HepG2 (cell line): ENCODE data around the gene TNFAIP1. TPM values are rescaled to one million over a fixed set of nuclear protein-coding genes. Genes with fewer than 3 reads are reported as not detected.

Experiments used
- ARNT2 ChIP-seq: sonication (generic); formaldehyde crosslinking; IDR thresholded peaks from 2 replicates; pipeline ENCODE4 v1.8.0; 2022; ENCODE audit warnings: mild to moderate bottlenecking, low read depth, missing genetic modification reagents, moderate library complexity
- CSRNP1 ChIP-seq: sonication (generic); formaldehyde crosslinking; IDR thresholded peaks from 2 replicates; pipeline ENCODE4 v1.8.1; 2023; ENCODE audit warnings: mild to moderate bottlenecking, missing genetic modification reagents
- ETV6 ChIP-seq: sonication (generic); formaldehyde crosslinking; conservative IDR thresholded peaks from 2 replicates; pipeline ENCODE4 v1.4.0; 2020; ENCODE audit warnings: missing genetic modification reagents
- KAT8 ChIP-seq: IDR thresholded peaks from 2 replicates; pipeline ENCODE4 v1.6.1; 2016; ENCODE audit warnings: missing genetic modification reagents, missing compliant biosample characterization
- KDM1A ChIP-seq: IDR thresholded peaks from 2 replicates; pipeline ENCODE4 v1.6.1; 2016; ENCODE audit warnings: missing compliant biosample characterization
- PRDM10 ChIP-seq: sonication (generic); formaldehyde crosslinking; IDR thresholded peaks from 2 replicates; pipeline ENCODE4 v1.4.0; 2020; ENCODE audit warnings: low read depth, missing genetic modification reagents
- RARG ChIP-seq: sonication (generic); formaldehyde crosslinking; IDR thresholded peaks from 2 replicates; pipeline ENCODE4 v1.4.0; 2020; ENCODE audit warnings: low read depth, mild to moderate bottlenecking, missing genetic modification reagents
- REXO4 ChIP-seq: sonication (generic); formaldehyde crosslinking; IDR thresholded peaks from 2 replicates; pipeline ENCODE4 v1.8.0; 2022; ENCODE audit warnings: missing genetic modification reagents, mild to moderate bottlenecking, borderline replicate concordance
- SIN3A ChIP-seq: IDR thresholded peaks from 2 replicates; pipeline ENCODE4 v1.6.1; 2011; ENCODE audit warnings: low read depth, mild to moderate bottlenecking, control low read depth, low read length, borderline replicate concordance
- SIN3B ChIP-seq: fragments of 150-350 bp; IDR thresholded peaks from 2 replicates; pipeline ENCODE4 v1.6.1; 2014; ENCODE audit warnings: low read length
- SNRNP70 ChIP-seq: fragments of 200-400 bp; formaldehyde crosslinking; IDR thresholded peaks from 2 replicates; pipeline ENCODE4 v1.6.1; 2017; ENCODE audit warnings: mild to moderate bottlenecking, low read depth, low read length, moderate library complexity
- ZNF121 ChIP-seq: sonication (generic); formaldehyde crosslinking; IDR thresholded peaks from 2 replicates; pipeline ENCODE4 v1.5.0; 2020; ENCODE audit warnings: mild to moderate bottlenecking, missing genetic modification reagents
- ZNF136 ChIP-seq: sonication (generic); formaldehyde crosslinking; IDR thresholded peaks from 2 replicates; pipeline ENCODE4 v1.8.1; 2022; ENCODE audit warnings: low read depth, mild to moderate bottlenecking, moderate library complexity, missing genetic modification reagents
- ZNF264 ChIP-seq: sonication (generic); formaldehyde crosslinking; IDR thresholded peaks from 2 replicates; pipeline ENCODE4 v1.4.0; 2020; ENCODE audit warnings: missing genetic modification reagents
- ZNF350 ChIP-seq: sonication (generic); formaldehyde crosslinking; IDR thresholded peaks from 2 replicates; pipeline ENCODE4 v1.4.0; 2020; ENCODE audit warnings: mild to moderate bottlenecking, low read depth, missing genetic modification reagents, borderline replicate concordance
- ZNF431 ChIP-seq: sonication (generic); formaldehyde crosslinking; IDR thresholded peaks from 2 replicates; pipeline ENCODE4 v1.9.0; 2022; ENCODE audit warnings: missing genetic modification reagents, low read depth, mild to moderate bottlenecking, borderline replicate concordance
- ZNF615 ChIP-seq: sonication (generic); formaldehyde crosslinking; IDR thresholded peaks from 2 replicates; pipeline ENCODE4 v1.5.0; 2020; ENCODE audit warnings: mild to moderate bottlenecking, missing genetic modification reagents, borderline replicate concordance
- ZNF878 ChIP-seq: sonication (generic); formaldehyde crosslinking; IDR thresholded peaks from 2 replicates; pipeline ENCODE4 v1.8.1; 2023; ENCODE audit warnings: mild to moderate bottlenecking, missing genetic modification reagents, moderate library complexity
- polyA plus RNA-seq, 8 experiments: library from polyadenylated mRNA; depleted of rRNA in 3 of 8; stranded (reverse) in 7 of 8; unstranded in 1 of 8; fragments of >200 nt; fragmentation: Illumina TruSeq in 4 of 8; extraction: Trizol in 4 of 8; gene quantifications; 2 replicates each; pipeline versions ENCODE4 v1.2.1 to v1.2.3, GENCODE V29; 2011 to 2016; ENCODE audit warnings: low read depth in 4 of 8, missing spikeins in 1 of 8, mixed read lengths in 1 of 8; ENCODE audit not compliant: insufficient read depth in 1 of 8
- total RNA-seq, 5 experiments: library from RNA; depleted of rRNA; stranded (reverse); fragments of >200 nt; fragmentation: Illumina TruSeq; extraction: Trizol; gene quantifications; 2 replicates each; pipeline ENCODE4 v1.2.3, GENCODE V29; 2016; ENCODE audit warnings: low read depth in 1 of 5
- TF ChIP-seq, protein P1 (sequence below): sonication (generic); formaldehyde crosslinking; IDR thresholded peaks from 2 replicates; pipeline ENCODE4 v1.4.0; 2020; ENCODE audit warnings: missing genetic modification reagents

Gene TNFAIP1
- total and polyA plus RNA-seq, 2 of the 13 experiments (the other 11 are each of a cell fraction or from before 2014, with no cell fraction given): 17.5 to 40.6 TPM

DNA sequence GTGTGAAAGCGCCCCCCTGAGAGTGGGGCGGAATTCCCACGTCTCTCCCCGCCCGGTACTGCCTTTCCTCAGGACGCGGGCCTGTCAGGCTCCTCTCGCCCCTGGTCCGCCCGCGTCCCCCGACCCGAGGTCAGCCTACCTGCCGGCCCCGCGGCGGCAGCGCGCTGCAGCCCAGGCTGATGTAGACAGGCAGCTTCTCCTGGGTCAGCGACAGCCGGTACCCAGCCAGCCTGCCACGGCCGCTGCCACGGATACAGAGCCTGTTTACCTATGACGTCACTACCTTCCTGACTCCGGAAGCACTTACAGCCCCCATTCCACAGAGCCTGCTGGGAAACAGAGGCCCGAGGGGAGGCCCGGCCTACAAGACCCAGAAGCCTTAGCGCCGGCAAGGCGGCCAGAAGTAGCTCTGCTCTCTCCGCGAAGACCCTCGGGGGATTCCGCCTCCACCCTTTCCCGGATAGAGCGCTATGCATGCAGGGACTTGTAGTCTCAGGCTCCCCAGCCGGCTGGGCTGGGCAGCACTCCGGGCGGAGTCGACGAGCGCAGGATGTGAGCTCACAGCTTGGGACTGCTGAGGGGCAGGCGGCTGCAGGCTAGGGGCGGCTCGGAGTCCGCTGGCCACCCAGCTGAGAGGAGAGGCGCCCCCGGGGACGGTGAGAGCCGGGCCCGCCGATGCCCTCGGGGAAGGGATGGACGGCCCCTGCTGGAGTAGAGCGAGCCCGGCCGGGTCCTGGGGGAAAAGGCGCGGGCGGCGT is at the start of gene TNFAIP1, which contains the start of gene IFT20 (continued):
- TF ChIP-seq PRDM10 (CRISPR knock-in tag): no peak
- peak; percentile 38; the same call in 1 of the 2 replicates for TF ChIP-seq ZNF264 (CRISPR knock-in tag)
- no peak for TF ChIP-seq RARG (CRISPR knock-in tag)
- TF ChIP-seq CSRNP1: no peak
- TF ChIP-seq ZNF878 (CRISPR knock-in tag): no peak
- 0 out of 2 replicates have a peak, but pooled peaks have one; percentile 32 for TF ChIP-seq ZNF121 (CRISPR knock-in tag)
- TF ChIP-seq ZNF431 (CRISPR knock-in tag): no peak
- TF ChIP-seq KAT8 (CRISPR knock-in tag): peak; percentile 95
- peak; percentile 88; the same call in 1 of the 2 replicates for TF ChIP-seq SIN3A
- no peak for TF ChIP-seq KDM1A (CRISPR knock-in tag)
- TF ChIP-seq, protein P1, sequence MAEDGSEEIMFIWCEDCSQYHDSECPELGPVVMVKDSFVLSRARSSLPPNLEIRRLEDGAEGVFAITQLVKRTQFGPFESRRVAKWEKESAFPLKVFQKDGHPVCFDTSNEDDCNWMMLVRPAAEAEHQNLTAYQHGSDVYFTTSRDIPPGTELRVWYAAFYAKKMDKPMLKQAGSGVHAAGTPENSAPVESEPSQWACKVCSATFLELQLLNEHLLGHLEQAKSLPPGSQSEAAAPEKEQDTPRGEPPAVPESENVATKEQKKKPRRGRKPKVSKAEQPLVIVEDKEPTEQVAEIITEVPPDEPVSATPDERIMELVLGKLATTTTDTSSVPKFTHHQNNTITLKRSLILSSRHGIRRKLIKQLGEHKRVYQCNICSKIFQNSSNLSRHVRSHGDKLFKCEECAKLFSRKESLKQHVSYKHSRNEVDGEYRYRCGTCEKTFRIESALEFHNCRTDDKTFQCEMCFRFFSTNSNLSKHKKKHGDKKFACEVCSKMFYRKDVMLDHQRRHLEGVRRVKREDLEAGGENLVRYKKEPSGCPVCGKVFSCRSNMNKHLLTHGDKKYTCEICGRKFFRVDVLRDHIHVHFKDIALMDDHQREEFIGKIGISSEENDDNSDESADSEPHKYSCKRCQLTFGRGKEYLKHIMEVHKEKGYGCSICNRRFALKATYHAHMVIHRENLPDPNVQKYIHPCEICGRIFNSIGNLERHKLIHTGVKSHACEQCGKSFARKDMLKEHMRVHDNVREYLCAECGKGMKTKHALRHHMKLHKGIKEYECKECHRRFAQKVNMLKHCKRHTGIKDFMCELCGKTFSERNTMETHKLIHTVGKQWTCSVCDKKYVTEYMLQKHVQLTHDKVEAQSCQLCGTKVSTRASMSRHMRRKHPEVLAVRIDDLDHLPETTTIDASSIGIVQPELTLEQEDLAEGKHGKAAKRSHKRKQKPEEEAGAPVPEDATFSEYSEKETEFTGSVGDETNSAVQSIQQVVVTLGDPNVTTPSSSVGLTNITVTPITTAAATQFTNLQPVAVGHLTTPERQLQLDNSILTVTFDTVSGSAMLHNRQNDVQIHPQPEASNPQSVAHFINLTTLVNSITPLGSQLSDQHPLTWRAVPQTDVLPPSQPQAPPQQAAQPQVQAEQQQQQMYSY (CRISPR knock-in tag): no peak
- no peak for TF ChIP-seq REXO4 (CRISPR knock-in tag)
- TF ChIP-seq ZNF136: no peak
- TF ChIP-seq SNRNP70: no peak
- no peak for TF ChIP-seq ZNF615 (CRISPR knock-in tag)
- peak; percentile 69; the same call in 1 of the 2 replicates for TF ChIP-seq SIN3B
- 0 out of 2 replicates have a peak, but pooled peaks have one; percentile 46 for TF ChIP-seq ETV6
- peak; percentile 96; the same call in 1 of the 2 replicates for TF ChIP-seq ZNF350 (CRISPR knock-in tag)
- no peak; the same call in none of the 2 replicates for TF ChIP-seq ARNT2 (CRISPR knock-in tag)
